Endodermal cell (in vitro differentiated cells): ENCODE data around the gene DDC. TPM values are rescaled to one million over a fixed set of nuclear protein-coding genes. Genes with fewer than 3 reads are reported as not detected.

Experiments used
- DNase-seq: peaks from one replicate; pipeline ENCODE4 v3.0.0-alpha.2; 2017
- H3K27ac ChIP-seq: 2 replicates; pipeline ENCODE4 v1.5.1; 2013; ENCODE audit warnings: mild to moderate bottlenecking, low read depth, low read length, moderate library complexity
- H3K27me3 ChIP-seq: 2 replicates; pipeline ENCODE4 v1.6.1; 2013; ENCODE audit warnings: mild to moderate bottlenecking, low read length, moderate library complexity; ENCODE audit not compliant: insufficient read depth, control insufficient read depth, poor library complexity, severe bottlenecking
- H3K36me3 ChIP-seq: 2 replicates; pipeline ENCODE4 v1.7.0; 2013; ENCODE audit warnings: mild to moderate bottlenecking, low read length, moderate library complexity; ENCODE audit not compliant: control insufficient read depth, insufficient read depth
- H3K4me1 ChIP-seq: one replicate; pipeline ENCODE4 v1.7.0; 2013; ENCODE audit warnings: low read length; ENCODE audit not compliant: control insufficient read depth, insufficient read depth
- H3K4me3 ChIP-seq: 2 replicates; pipeline ENCODE4 v1.5.1; 2013; ENCODE audit warnings: mild to moderate bottlenecking, low read length, moderate library complexity
- H3K9ac ChIP-seq: 2 replicates; pipeline ENCODE4 v1.6.1; 2013; ENCODE audit warnings: mild to moderate bottlenecking, low read length, moderate library complexity; ENCODE audit not compliant: poor library complexity, severe bottlenecking; ENCODE audit errors: extremely low read depth
- H3K9me3 ChIP-seq: 2 replicates; pipeline ENCODE4 v1.6.1; 2013; ENCODE audit warnings: mild to moderate bottlenecking, low read length, moderate library complexity; ENCODE audit not compliant: control insufficient read depth
- H3K27ac Mint-ChIP-seq: 2 replicates; pipeline ENCODE4 v1.8.0; 2020; ENCODE audit warnings: mixed read lengths
- H3K27me3 Mint-ChIP-seq: 2 replicates; pipeline ENCODE4 v1.8.0; 2021; ENCODE audit warnings: mild to moderate bottlenecking, mixed read lengths; ENCODE audit not compliant: insufficient read depth
- H3K36me3 Mint-ChIP-seq: 2 replicates; pipeline ENCODE4 v1.8.0; 2020; ENCODE audit warnings: low read depth, mixed read lengths
- H3K4me1 Mint-ChIP-seq: 2 replicates; pipeline ENCODE4 v1.8.0; 2020; ENCODE audit warnings: mixed read lengths
- H3K4me3 Mint-ChIP-seq: 2 replicates; pipeline ENCODE4 v1.8.0; 2020; ENCODE audit warnings: mild to moderate bottlenecking, moderate library complexity, mixed read lengths
- H3K9me3 Mint-ChIP-seq: 2 replicates; pipeline ENCODE4 v1.8.0; 2020; ENCODE audit warnings: mild to moderate bottlenecking, mixed read lengths
- WGBS, 2 experiments: methylation state at CpG; one replicate each; pipeline versions ENCODE4 v1.1.5 to v1.1.7; 2013; ENCODE audit warnings: missing lambda C conversion rate in 2 of 2, mixed read lengths in 1 of 2; ENCODE audit not compliant: insufficient coverage in 1 of 2, insufficient read length in 1 of 2; 5-methylcytosine and 5-hydroxymethylcytosine counted together
- total RNA-seq, 2 donors: library from RNA; stranded (reverse); fragmentation: NEBNext Ultra II Directional in 1 of 2; extraction: Animal tissue kit (Norgen Biotek cat#: 25700) in 1 of 2; gene quantifications; 2 replicates in 1 of 2; 3 replicates in 1 of 2; pipeline ENCODE4 v1.2.1, GENCODE V29; 2021
- TF ChIP-seq, protein P1 (sequence below): fragments of 200-600 bp; sonication (generic); conservative IDR thresholded peaks from 2 replicates; pipeline ENCODE4 v1.5.0; 2021; ENCODE audit warnings: antibody characterized with exemption, mild to moderate bottlenecking

Gene DDC
- total RNA-seq, 2 donors from 2014 or later, result 1.1 TPM

- WGBS, 2 experiments, result 90 to 93% methylated on average over 16 to 21 of the region's 21 CpGs
- no peaks in the 10 kb centered on the region for H3K9me3 Mint-ChIP-seq
- no peak overlapping the region for H3K9ac ChIP-seq
- no peak overlapping the region for H3K27ac ChIP-seq
- no peaks in the 10 kb centered on the region for H3K4me1 ChIP-seq
- no peak overlapping the region for H3K4me3 Mint-ChIP-seq
- no peaks in the 10 kb centered on the region for H3K27me3 ChIP-seq
- peaks cover 56% of the 10 kb centered on the region for H3K36me3 Mint-ChIP-seq
- H3K4me1 Mint-ChIP-seq, result no peaks in the 10 kb centered on the region
- H3K4me3 ChIP-seq, result no peak overlapping the region
- H3K27ac Mint-ChIP-seq, result no peak overlapping the region
- H3K27me3 Mint-ChIP-seq, result no peaks in the 10 kb centered on the region
- no peaks in the 10 kb centered on the region for H3K9me3 ChIP-seq
- peak; percentile 41 for DNase-seq
- H3K36me3 ChIP-seq, result peaks cover 66% of the 10 kb centered on the region
- TF ChIP-seq, protein P1, sequence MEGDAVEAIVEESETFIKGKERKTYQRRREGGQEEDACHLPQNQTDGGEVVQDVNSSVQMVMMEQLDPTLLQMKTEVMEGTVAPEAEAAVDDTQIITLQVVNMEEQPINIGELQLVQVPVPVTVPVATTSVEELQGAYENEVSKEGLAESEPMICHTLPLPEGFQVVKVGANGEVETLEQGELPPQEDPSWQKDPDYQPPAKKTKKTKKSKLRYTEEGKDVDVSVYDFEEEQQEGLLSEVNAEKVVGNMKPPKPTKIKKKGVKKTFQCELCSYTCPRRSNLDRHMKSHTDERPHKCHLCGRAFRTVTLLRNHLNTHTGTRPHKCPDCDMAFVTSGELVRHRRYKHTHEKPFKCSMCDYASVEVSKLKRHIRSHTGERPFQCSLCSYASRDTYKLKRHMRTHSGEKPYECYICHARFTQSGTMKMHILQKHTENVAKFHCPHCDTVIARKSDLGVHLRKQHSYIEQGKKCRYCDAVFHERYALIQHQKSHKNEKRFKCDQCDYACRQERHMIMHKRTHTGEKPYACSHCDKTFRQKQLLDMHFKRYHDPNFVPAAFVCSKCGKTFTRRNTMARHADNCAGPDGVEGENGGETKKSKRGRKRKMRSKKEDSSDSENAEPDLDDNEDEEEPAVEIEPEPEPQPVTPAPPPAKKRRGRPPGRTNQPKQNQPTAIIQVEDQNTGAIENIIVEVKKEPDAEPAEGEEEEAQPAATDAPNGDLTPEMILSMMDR, result no peak
Measured at GRCh38 chr7:50591480-50592438, 26.6 kb upstream of the DDC start.

DNA sequence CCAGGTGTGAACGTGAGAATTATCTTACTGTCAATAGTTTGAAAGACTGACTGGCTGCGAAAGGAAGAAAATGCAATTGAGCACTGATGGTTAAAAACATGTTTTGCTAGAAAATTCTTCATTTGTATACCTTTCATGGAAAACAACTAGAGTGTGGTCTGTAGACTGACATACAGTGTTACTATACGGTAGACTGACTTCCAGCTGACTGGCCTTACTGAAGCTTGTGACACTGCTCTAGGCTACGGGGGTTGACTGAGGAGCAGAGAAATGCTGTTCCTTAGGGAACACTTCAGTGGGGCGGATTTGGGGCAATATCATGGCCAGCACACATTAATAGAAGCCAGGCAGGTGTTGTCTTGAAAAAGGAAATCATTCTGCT lies 25.9 kb upstream of the DDC start:
- H3K27ac Mint-ChIP-seq, result no peak overlapping the region
- no peak overlapping the region for H3K9ac ChIP-seq
- no peaks in the 10 kb centered on the region for H3K4me1 Mint-ChIP-seq
- TF ChIP-seq, protein P1, result no peak
- DNase-seq, result no peak
- peaks cover 60% of the 10 kb centered on the region for H3K36me3 ChIP-seq
- WGBS, 2 experiments, result 95 to 97% methylated on average over 5 of the region's 5 CpGs
- no peaks in the 10 kb centered on the region for H3K4me1 ChIP-seq
- H3K4me3 ChIP-seq, result no peak overlapping the region
- H3K9me3 Mint-ChIP-seq, result no peaks in the 10 kb centered on the region
- H3K27me3 Mint-ChIP-seq, result no peaks in the 10 kb centered on the region
- H3K4me3 Mint-ChIP-seq, result no peak overlapping the region
- peaks cover 51% of the 10 kb centered on the region for H3K36me3 Mint-ChIP-seq
- H3K27ac ChIP-seq, result no peak overlapping the region
- no peaks in the 10 kb centered on the region for H3K9me3 ChIP-seq
- H3K27me3 ChIP-seq, result no peaks in the 10 kb centered on the region

GRCh38 chr7:50590535-50590934 lies 25.3 kb upstream of the DDC start:
- Histone ChIP-seq H3K9me3 (no peaks in the 10 kb centered on the region), H3K36me3 (peaks cover 54% of the 10 kb centered on the region), H3K4me1 (no peaks in the 10 kb centered on the region), H3K4me3 (no peak overlapping the region), H3K9ac (no peak overlapping the region), H3K27me3 (no peaks in the 10 kb centered on the region), H3K27ac (no peak overlapping the region)
- H3K27me3 Mint-ChIP-seq, result no peaks in the 10 kb centered on the region
- peaks cover 48% of the 10 kb centered on the region for H3K36me3 Mint-ChIP-seq
- H3K4me1 Mint-ChIP-seq, result no peaks in the 10 kb centered on the region
- TF ChIP-seq, protein P1, result no peak
- DNase-seq, result no peak
- no peak overlapping the region for H3K27ac Mint-ChIP-seq
- no peak overlapping the region for H3K4me3 Mint-ChIP-seq
- peaks cover 4% of the 10 kb centered on the region for H3K9me3 Mint-ChIP-seq
- 93 to 96% methylated on average over 5 to 13 of the region's 13 CpGs for WGBS, 2 experiments
